Measurements from ENCODE around the gene ST3GAL3.

The ST3GAL3 gene

GRCh38 chr1:43861337-43861736, 154.0 kb downstream of the ST3GAL3 start:
- no peak overlapping the region for H3K9ac ChIP-seq (ENCODE audit: low read depth, low read length)
- peaks cover 10% of the 10 kb centered on the region; the same call in 1 of the 2 replicates for H3K4me1 ChIP-seq (ENCODE audit: insufficient read depth, low read length)
- H3K9me3 ChIP-seq (ENCODE audit: control insufficient read depth, insufficient read depth, low read length), result no peaks in the 10 kb centered on the region
- no peaks in the 10 kb centered on the region for H3K36me3 ChIP-seq (ENCODE audit: insufficient read depth, low read length)

DNA sequence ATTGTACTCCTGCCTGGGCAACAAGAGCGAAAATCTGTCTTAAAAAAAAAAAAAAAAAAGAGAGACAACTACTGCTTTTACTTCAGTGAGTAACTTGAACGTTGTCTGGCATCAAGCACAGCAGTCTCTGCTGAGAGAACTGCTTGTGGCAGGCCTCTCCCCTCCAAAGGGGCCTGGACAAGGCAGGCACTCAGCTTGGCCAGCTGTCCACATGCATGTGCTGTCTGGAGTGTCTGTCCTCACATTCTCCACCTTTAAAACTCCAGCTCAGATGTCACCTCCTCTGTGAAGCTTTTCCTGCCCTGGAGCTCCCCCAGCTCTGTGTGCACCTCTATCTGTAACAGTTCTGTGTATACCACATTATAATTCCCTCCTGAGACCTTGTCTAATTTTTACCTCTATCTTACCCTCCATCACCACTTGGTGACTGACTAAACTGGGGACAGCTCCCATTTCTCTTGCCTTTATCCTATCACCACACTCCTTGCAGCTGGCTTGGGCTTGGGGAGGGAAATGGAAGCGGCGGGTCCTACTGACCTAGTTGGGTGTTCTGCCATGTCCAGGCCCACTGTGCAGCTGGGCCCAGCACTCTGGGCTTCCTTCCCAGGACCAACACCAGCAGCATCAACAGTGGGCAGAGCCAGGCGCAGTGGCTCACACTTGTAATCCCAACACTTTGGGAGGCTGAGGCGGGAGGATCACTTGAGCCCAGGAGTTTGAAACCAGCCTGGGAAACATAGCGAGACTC, 154.8 kb downstream of the ST3GAL3 start:
- peaks cover 10% of the 10 kb centered on the region; the same call in 1 of the 2 replicates for H3K4me1 ChIP-seq (ENCODE audit: insufficient read depth, low read length)
- H3K9me3 ChIP-seq (ENCODE audit: control insufficient read depth, insufficient read depth, low read length), result no peaks in the 10 kb centered on the region
- no peaks in the 10 kb centered on the region for H3K36me3 ChIP-seq (ENCODE audit: insufficient read depth, low read length)

DNA sequence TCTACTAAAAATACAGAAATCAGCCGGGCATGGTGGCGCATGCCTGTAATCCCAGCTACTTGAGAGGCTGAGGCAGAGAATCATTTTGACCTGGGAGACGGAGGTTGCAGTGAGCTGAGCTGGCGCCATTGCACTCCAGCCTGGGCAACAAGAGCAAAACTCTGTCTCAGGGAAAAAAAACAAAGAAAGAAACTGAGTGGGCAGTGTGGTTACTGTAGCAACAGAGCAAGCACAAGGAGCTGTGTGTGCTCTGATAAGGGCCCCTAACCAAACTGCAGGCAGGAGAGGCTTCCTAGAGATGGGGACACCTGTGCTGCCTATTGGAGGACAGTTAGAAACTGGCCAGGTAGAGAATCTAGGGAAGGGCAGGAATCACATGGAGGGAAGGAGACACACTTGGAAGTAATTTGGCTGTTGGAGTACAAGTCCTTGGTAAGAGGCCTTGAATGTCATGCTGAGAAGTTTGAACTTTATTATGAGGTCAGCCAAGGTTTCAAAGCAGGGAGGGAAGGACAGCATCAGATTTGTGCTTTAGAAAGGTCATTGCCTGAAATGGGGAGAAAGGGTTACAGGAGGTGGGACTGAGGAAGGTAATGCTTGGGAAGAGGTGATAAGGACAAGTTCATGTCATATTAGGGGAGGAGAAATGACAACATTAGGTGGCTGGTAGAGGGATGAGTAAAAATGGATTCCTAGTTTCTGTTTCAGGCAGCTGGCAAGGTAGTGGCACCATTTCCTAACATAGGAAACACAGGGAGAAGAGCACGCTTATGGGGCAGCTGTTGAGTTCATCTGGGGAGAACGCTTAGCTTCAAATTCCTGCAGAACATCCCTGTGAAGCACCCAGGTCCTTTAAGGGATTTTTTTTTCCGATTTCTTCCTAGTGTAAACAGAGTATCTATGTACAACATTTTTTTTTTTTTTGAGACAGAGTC, 157.0 kb downstream of the ST3GAL3 start:
- Histone ChIP-seq H3K9me3 (ENCODE audit: control insufficient read depth, insufficient read depth, low read length) (no peaks in the 10 kb centered on the region), H3K4me1 (ENCODE audit: insufficient read depth, low read length) (no peaks in the 10 kb centered on the region), H3K9ac (ENCODE audit: low read depth, low read length) (no peak overlapping the region), H3K36me3 (ENCODE audit: insufficient read depth, low read length) (no peaks in the 10 kb centered on the region)

More for the DNA sequence above, 154.8 kb downstream of the ST3GAL3 start:
- no peak overlapping the region for H3K9ac ChIP-seq (ENCODE audit: low read depth, low read length)

- Histone ChIP-seq H3K36me3 (ENCODE audit: insufficient read depth, low read length) (no peaks in the 10 kb centered on the region), H3K4me1 (ENCODE audit: insufficient read depth, low read length) (no peaks in the 10 kb centered on the region), H3K9me3 (ENCODE audit: control insufficient read depth, insufficient read depth, low read length) (no peaks in the 10 kb centered on the region), H3K9ac (ENCODE audit: low read depth, low read length) (no peak overlapping the region)
Observed at GRCh38 chr1:43866201-43866600, 158.9 kb downstream of the ST3GAL3 start.

GRCh38 chr1:43867976-43868740, 160.8 kb downstream of the ST3GAL3 start:
- Histone ChIP-seq H3K9ac (ENCODE audit: low read depth, low read length) (no peak overlapping the region), H3K36me3 (ENCODE audit: insufficient read depth, low read length) (no peaks in the 10 kb centered on the region)

GRCh38 chr1:43868741-43869067, 161.4 kb downstream of the ST3GAL3 start:
- Histone ChIP-seq H3K4me1 (ENCODE audit: insufficient read depth, low read length) (no peaks in the 10 kb centered on the region), H3K36me3 (ENCODE audit: insufficient read depth, low read length) (no peaks in the 10 kb centered on the region), H3K9me3 (ENCODE audit: control insufficient read depth, insufficient read depth, low read length) (no peaks in the 10 kb centered on the region), H3K9ac (ENCODE audit: low read depth, low read length) (no peak overlapping the region)

More at GRCh38 chr1:43867976-43868740, 160.8 kb downstream of the ST3GAL3 start:
- H3K4me1 ChIP-seq (ENCODE audit: insufficient read depth, low read length), result no peaks in the 10 kb centered on the region
- H3K9me3 ChIP-seq (ENCODE audit: control insufficient read depth, insufficient read depth, low read length), result no peaks in the 10 kb centered on the region

- Histone ChIP-seq H3K4me1 (ENCODE audit: insufficient read depth, low read length) (no peaks in the 10 kb centered on the region), H3K9me3 (ENCODE audit: control insufficient read depth, insufficient read depth, low read length) (no peaks in the 10 kb centered on the region), H3K36me3 (ENCODE audit: insufficient read depth, low read length) (no peaks in the 10 kb centered on the region), H3K9ac (ENCODE audit: low read depth, low read length) (no peak overlapping the region)
Observed at GRCh38 chr1:43870306-43870705, 163.0 kb downstream of the ST3GAL3 start.

DNA sequence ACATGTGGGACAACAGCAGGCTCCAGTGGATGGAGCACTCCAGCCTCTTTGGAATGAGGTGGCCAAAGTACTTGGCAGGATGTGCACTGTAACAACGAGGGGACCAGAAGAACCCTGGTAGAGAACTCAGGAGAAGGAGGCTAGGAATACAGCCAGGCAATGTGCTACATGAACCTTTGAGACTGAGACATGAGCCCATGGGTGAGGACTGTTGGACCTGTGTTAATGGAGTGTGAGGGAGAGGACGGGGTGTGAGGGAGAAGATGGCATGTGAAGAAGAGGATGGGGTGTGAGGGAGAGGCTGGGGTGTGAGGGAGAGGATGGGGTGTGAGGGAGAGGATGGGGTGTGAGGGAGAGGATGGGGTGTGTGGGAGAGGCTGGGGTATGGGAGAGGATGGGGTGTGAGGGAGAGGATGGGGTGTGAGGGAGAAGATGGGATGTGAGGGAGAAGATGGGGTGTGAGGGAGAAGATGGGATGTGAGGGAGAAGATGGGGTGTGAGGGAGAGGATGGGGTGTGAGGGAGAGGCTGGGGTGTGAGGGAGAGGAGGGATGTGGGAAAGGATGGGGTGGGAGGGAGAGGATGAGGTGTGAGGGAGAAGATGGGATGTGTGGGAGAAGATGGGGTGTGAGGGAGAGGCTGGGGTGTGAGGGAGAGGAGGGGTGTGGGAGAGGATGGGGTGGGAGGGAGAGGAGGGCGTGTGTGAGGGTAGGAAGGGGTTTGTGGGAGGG, 164.0 kb downstream of the ST3GAL3 start:
- Histone ChIP-seq H3K36me3 (ENCODE audit: insufficient read depth, low read length) (no peaks in the 10 kb centered on the region), H3K9me3 (ENCODE audit: control insufficient read depth, insufficient read depth, low read length) (no peaks in the 10 kb centered on the region), H3K4me1 (ENCODE audit: insufficient read depth, low read length) (no peaks in the 10 kb centered on the region), H3K9ac (ENCODE audit: low read depth, low read length) (no peak overlapping the region)

GRCh38 chr1:43872280-43872679, 164.9 kb downstream of the ST3GAL3 start:
- H3K4me1 ChIP-seq (ENCODE audit: insufficient read depth, low read length), result no peaks in the 10 kb centered on the region
- no peak overlapping the region for H3K9ac ChIP-seq (ENCODE audit: low read depth, low read length)
- H3K9me3 ChIP-seq (ENCODE audit: control insufficient read depth, insufficient read depth, low read length), result no peaks in the 10 kb centered on the region
- H3K36me3 ChIP-seq (ENCODE audit: insufficient read depth, low read length), result no peaks in the 10 kb centered on the region

DNA sequence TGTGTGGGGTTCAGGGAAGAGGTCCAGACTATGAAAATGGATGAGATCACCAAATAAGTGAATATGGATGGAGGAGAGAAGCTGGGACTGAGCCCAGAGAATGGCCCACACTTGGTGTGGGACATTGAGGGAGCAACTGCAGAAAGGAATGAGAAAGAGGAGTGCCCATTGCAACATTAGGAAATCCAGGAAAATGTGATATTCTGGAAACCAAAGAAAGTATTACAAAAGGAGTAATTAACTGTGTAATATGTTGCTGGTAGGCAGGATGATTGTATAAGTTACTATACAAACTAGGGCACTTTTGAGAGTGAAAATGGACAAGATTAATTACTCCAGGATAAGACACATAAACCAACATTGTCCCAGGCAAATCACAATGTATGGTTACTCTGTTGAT, 166.5 kb downstream of the ST3GAL3 start:
- Histone ChIP-seq H3K9me3 (ENCODE audit: control insufficient read depth, insufficient read depth, low read length) (no peaks in the 10 kb centered on the region), H3K9ac (ENCODE audit: low read depth, low read length) (no peak overlapping the region), H3K36me3 (ENCODE audit: insufficient read depth, low read length) (no peaks in the 10 kb centered on the region), H3K4me1 (ENCODE audit: insufficient read depth, low read length) (no peaks in the 10 kb centered on the region)

DNA sequence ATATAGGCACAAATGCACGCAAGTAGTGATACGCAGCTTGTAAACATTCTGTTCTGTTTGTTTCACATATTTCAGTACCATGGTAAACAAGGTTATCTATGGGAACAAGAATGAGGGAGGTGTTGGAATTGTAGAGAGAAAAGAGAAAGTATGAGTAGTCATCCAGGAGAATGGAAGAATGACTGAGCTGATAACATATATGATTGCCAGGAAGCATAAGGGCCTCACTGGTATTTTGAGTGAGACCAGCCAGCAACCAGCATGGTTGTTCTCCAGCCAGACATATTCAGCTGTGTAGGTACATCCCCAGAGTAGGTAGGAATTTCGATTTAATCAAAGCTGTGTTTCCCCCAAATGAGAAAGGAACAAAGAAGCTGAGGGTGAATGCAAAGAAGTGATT, 167.4 kb downstream of the ST3GAL3 start:
- no peaks in the 10 kb centered on the region for H3K9me3 ChIP-seq (ENCODE audit: control insufficient read depth, insufficient read depth, low read length)
- H3K36me3 ChIP-seq (ENCODE audit: insufficient read depth, low read length), result no peaks in the 10 kb centered on the region
- H3K4me1 ChIP-seq (ENCODE audit: insufficient read depth, low read length), result no peaks in the 10 kb centered on the region
- H3K9ac ChIP-seq (ENCODE audit: low read depth, low read length), result no peak overlapping the region

DNA sequence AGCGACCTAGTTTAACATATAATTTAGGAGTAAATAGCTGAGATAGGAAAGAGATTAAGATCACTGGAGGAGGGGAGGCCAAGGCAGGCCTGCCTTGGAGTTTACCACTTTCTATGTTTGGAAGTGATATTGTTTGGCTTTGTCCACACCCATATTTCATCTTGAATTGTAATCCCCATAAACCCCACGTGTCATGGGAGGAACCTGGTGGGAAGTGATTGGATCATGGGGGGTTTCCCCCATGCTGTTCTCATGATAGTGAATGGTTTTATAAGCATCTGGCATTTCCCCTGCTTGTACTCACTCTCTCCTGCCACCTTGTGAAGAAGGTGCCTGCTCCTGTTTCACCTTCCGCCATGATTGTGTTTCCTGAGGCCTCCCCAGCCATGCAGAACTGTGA, 168.0 kb downstream of the ST3GAL3 start:
- Histone ChIP-seq H3K9ac (ENCODE audit: low read depth, low read length) (no peak overlapping the region), H3K4me1 (ENCODE audit: insufficient read depth, low read length) (no peaks in the 10 kb centered on the region), H3K9me3 (ENCODE audit: control insufficient read depth, insufficient read depth, low read length) (no peaks in the 10 kb centered on the region), H3K36me3 (ENCODE audit: insufficient read depth, low read length) (no peaks in the 10 kb centered on the region)

DNA sequence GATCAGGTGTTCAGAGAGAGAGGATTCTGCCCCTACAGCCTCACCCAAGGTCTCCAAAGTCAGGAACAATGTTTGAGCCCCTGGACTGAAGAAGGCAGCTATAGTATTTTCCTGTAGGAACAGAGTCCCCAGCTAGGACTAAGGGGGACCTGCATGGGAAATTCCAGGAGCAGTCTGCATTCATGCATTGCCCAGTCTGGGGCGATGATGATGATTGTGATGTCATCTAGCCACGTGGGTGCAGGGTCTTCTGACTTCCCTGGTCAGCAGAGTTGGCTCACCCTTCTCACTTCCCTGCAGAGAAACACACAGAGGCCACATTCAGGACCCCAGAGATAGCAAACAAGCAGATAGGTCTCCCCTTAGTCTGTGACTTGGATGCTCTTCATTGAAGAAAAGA, 169.8 kb downstream of the ST3GAL3 start:
- H3K36me3 ChIP-seq (ENCODE audit: insufficient read depth, low read length), result no peaks in the 10 kb centered on the region
- H3K4me1 ChIP-seq (ENCODE audit: insufficient read depth, low read length), result no peaks in the 10 kb centered on the region; the same call in 1 of the 2 replicates
- no peaks in the 10 kb centered on the region for H3K9me3 ChIP-seq (ENCODE audit: control insufficient read depth, insufficient read depth, low read length)
- H3K9ac ChIP-seq (ENCODE audit: low read depth, low read length), result no peak overlapping the region

GRCh38 chr1:43878440-43878839, 171.1 kb downstream of the ST3GAL3 start:
- no peaks in the 10 kb centered on the region; the same call in 1 of the 2 replicates for H3K9me3 ChIP-seq (ENCODE audit: control insufficient read depth, insufficient read depth, low read length)
- H3K9ac ChIP-seq (ENCODE audit: low read depth, low read length), result no peak overlapping the region
- H3K36me3 ChIP-seq (ENCODE audit: insufficient read depth, low read length), result no peaks in the 10 kb centered on the region
- H3K4me1 ChIP-seq (ENCODE audit: insufficient read depth, low read length), result no peaks in the 10 kb centered on the region; the same call in 1 of the 2 replicates
